Chondrocyte (in vitro differentiated cells): ENCODE results near the gene GJA9. TPM values are rescaled to one million over a fixed set of nuclear protein-coding genes. Genes with fewer than 3 reads are reported as not detected.

Experiments
- DNase-seq: peaks from one replicate; pipeline ENCODE4 v3.0.0; 2021; ENCODE audit warnings: mixed read lengths, low spot score
- H3K27ac Mint-ChIP-seq: one replicate; pipeline ENCODE4 v1.8.0; 2021; ENCODE audit warnings: mild to moderate bottlenecking, moderate library complexity, mixed read lengths; ENCODE audit not compliant: unreplicated experiment
- H3K27me3 Mint-ChIP-seq: 2 replicates; pipeline ENCODE4 v1.8.0; 2021; ENCODE audit warnings: low read depth, mixed read lengths
- H3K36me3 Mint-ChIP-seq: 2 replicates; pipeline ENCODE4 v1.8.0; 2021; ENCODE audit warnings: low read depth, mixed read lengths
- H3K4me1 Mint-ChIP-seq: 2 replicates; pipeline ENCODE4 v1.8.0; 2021; ENCODE audit warnings: low read depth, mild to moderate bottlenecking, mixed read lengths
- H3K4me3 Mint-ChIP-seq: one replicate; pipeline ENCODE4 v1.8.0; 2021; ENCODE audit warnings: mild to moderate bottlenecking, moderate library complexity, mixed read lengths; ENCODE audit not compliant: unreplicated experiment
- H3K9me3 Mint-ChIP-seq: 2 replicates; pipeline ENCODE4 v1.8.0; 2021; ENCODE audit warnings: low read depth, mixed read lengths
- total RNA-seq: library from RNA; stranded (reverse); gene quantifications from 3 replicates; pipeline ENCODE4 v1.2.1, GENCODE V29; 2021
- TF ChIP-seq, protein P1 (sequence below): fragments of 200-600 bp; sonication (generic); IDR thresholded peaks from 2 replicates; pipeline ENCODE4 v1.5.0; 2021; ENCODE audit warnings: antibody characterized with exemption, mild to moderate bottlenecking, moderate library complexity

The GJA9 gene
- total RNA-seq, 1 donor from 2014 or later, result not detected

DNA sequence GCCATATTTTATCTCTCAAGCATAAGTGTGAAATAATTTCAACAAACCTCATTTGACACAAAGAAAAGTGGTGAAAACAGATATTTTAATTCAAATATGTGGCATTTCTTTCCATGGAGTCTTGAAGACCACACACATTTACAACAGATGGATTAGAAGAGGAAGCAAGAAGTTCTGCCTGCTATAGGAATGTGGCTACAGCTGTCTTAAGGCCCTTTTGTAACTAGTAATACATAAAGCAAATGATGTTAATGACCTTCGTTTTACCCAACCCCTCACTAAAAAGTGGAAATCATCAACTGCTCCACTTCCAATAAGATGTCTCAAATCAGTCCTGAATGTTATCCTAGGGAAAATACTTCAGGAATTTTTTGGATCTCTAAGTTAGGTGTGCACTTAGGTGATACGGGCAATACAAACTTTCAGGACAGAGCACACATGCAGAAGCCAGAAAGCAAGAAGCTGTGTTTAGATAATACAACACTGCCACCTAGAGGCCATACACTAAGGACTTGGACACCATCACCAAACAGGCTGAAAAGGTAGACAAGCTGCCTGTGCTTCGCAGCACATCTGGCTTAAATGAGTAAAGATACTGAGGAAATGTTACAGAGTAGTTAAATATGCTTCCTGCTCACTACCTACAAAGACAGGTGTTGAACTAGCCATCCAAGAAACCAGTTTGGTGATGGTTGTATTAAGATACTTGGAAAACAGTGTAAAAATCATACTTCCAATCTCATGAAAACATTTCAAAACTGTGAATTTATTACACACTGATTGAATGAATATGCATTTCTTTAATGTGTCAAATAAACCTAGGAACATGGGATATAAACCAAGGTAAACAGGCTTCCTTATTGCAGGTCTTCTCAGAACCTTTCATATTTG is 46.2 kb downstream of the GJA9 start:
- TF ChIP-seq, protein P1, sequence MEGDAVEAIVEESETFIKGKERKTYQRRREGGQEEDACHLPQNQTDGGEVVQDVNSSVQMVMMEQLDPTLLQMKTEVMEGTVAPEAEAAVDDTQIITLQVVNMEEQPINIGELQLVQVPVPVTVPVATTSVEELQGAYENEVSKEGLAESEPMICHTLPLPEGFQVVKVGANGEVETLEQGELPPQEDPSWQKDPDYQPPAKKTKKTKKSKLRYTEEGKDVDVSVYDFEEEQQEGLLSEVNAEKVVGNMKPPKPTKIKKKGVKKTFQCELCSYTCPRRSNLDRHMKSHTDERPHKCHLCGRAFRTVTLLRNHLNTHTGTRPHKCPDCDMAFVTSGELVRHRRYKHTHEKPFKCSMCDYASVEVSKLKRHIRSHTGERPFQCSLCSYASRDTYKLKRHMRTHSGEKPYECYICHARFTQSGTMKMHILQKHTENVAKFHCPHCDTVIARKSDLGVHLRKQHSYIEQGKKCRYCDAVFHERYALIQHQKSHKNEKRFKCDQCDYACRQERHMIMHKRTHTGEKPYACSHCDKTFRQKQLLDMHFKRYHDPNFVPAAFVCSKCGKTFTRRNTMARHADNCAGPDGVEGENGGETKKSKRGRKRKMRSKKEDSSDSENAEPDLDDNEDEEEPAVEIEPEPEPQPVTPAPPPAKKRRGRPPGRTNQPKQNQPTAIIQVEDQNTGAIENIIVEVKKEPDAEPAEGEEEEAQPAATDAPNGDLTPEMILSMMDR, result peak; percentile 94
- H3K4me1 Mint-ChIP-seq, result peaks cover 12% of the 10 kb centered on the region
- peaks cover 15% of the 10 kb centered on the region for H3K36me3 Mint-ChIP-seq
- H3K27me3 Mint-ChIP-seq, result peaks cover 2% of the 10 kb centered on the region
- no peaks in the 10 kb centered on the region for H3K9me3 Mint-ChIP-seq
- H3K4me3 Mint-ChIP-seq, result no peak overlapping the region
- no peak for DNase-seq
- H3K27ac Mint-ChIP-seq, result no peak overlapping the region

DNA sequence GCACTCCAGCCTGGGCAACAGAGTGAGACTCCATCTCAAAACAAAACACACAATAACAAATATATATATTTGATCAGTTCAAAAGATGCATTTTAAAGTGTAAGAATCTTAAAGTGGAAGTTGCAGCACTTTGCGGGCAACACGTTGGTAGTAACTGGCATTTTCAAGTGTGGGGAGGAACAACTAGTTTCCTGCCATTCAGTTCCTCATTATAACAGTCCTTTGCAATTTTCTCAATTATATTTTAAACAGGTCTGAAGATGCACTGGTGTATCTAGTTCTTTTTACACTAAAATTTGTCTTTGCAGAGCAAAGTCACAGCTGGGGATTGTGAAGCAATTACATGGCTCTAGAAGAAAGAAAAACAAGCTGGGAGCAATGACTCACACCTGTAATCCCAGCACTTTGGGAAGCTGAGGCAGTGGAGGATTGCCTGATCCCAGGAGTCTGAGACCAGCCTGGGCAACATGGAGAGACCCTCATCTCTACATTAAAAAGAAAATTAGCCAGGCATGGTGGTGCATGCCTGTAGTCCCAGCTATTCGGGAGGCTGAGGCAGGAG is 47.1 kb downstream of the GJA9 start:
- TF ChIP-seq, protein P1, result no peak
- Mint-ChIP-seq H3K9me3 (no peaks in the 10 kb centered on the region), H3K4me1 (peaks cover 11% of the 10 kb centered on the region), H3K27ac (no peak overlapping the region), H3K27me3 (peaks cover 2% of the 10 kb centered on the region), H3K36me3 (peaks cover 12% of the 10 kb centered on the region), H3K4me3 (no peak overlapping the region)
- no peak for DNase-seq

DNA sequence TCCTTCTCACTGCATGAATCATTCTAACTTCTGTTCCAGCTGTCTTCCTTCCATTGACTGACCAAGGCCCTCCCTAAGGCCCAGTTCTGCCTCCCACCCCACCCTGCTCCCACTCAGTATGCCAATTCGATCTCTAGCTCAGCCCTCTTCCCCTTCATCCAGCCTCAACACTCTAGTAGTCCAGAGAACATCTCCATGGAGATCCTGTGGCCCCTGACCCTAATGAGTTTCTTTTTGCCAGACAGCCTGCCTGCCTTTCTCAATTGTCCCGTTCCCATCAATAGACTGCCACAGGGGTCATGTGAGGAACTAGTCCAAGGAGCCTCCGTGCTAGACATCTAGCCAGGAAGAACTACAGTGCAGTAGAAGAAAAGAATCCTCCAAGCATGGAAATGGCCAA is 48.2 kb downstream of the GJA9 start:
- peaks cover 5% of the 10 kb centered on the region for H3K27me3 Mint-ChIP-seq
- no peak overlapping the region for H3K4me3 Mint-ChIP-seq
- H3K4me1 Mint-ChIP-seq, result peaks cover 11% of the 10 kb centered on the region
- TF ChIP-seq, protein P1, result no peak
- DNase-seq, result no peak
- H3K36me3 Mint-ChIP-seq, result peaks cover 4% of the 10 kb centered on the region
- H3K27ac Mint-ChIP-seq, result no peak overlapping the region
- no peaks in the 10 kb centered on the region for H3K9me3 Mint-ChIP-seq

DNA sequence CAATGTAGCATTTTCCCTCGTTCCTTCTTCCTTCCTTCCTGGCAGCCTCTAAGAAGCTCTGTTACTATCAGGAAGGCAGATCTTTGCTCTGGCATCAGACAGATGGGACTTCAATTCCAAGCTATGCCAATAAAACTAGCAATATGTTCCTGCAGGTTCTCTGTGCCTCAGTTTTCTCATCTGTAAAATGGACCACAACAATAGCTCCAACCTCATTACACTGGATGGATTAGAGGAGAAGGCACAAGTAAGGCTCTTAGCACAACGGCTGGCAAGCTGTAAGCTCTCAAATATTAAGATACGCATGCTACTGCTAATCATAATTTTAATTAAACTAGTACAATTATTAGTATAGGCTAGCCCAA is 49.0 kb downstream of the GJA9 start:
- Mint-ChIP-seq H3K36me3 (no peaks in the 10 kb centered on the region), H3K4me1 (peaks cover 11% of the 10 kb centered on the region), H3K9me3 (no peaks in the 10 kb centered on the region), H3K27ac (no peak overlapping the region), H3K4me3 (no peak overlapping the region), H3K27me3 (peaks cover 5% of the 10 kb centered on the region)
- DNase-seq, result no peak
- TF ChIP-seq, protein P1, result no peak

DNA sequence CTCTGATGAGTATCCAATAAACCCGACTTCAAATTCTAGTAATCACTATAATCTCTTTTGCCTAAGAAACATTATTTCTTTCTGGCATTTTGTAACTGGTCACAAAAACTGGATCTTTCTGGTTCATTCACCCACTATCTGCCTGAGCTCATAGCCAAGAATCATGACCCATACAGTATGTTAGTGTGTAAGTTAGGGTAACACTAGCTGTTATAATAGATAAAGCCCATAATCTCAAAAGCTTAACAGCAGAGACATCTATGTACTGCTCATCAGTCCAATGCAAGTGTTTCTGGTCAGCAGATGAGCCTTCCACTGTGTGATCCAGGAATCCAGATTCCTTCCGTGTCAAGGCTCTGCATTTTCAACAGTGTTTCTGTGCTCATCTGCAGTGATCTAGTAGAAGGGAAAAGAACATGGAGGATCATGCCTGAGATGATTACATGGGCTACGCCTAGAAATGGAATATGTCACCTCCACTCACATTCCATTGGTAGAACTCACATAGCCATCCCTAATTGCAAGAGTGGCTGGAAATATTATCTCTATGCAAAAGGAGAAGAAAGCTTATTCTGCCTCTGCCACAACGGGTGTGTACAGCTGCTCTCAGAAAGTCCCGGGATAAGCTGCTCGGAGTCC is 49.5 kb downstream of the GJA9 start:
- no peak for DNase-seq
- Mint-ChIP-seq H3K27ac (no peak overlapping the region), H3K4me1 (peaks cover 11% of the 10 kb centered on the region), H3K27me3 (peaks cover 5% of the 10 kb centered on the region), H3K9me3 (no peaks in the 10 kb centered on the region), H3K36me3 (no peaks in the 10 kb centered on the region), H3K4me3 (no peak overlapping the region)
- TF ChIP-seq, protein P1, result no peak
